NCI-H446 treated with DMSO at 0.1 percent for 48 hours (cell line): ENCODE data around the gene TSPAN3.

Experiments used
- DNase-seq: peaks from one replicate; lab custom pipeline; 2025; lab: John Stamatoyannopoulos, UW

TSPAN3 gene

GRCh38 chr15:77053709-77054108 lies 17.2 kb downstream of the TSPAN3 start:
- DNase-seq: no peak

GRCh38 chr15:77052556-77052955 lies 18.4 kb downstream of the TSPAN3 start:
- no peak for DNase-seq

- no peak for DNase-seq
Observed at GRCh38 chr15:77048135-77048876, 22.6 kb downstream of the TSPAN3 start.

- no peak for DNase-seq
Observed at GRCh38 chr15:77046704-77047412, 24.1 kb downstream of the TSPAN3 start.

- no peak for DNase-seq
Observed at GRCh38 chr15:77045985-77046384, 24.9 kb downstream of the TSPAN3 start.

- DNase-seq: peak; percentile 26
Observed at GRCh38 chr15:77044228-77045042, 26.5 kb downstream of the TSPAN3 start.

GRCh38 chr15:77042955-77043920 lies 27.7 kb downstream of the TSPAN3 start:
- DNase-seq: no peak

- DNase-seq: no peak
Observed at GRCh38 chr15:77042245-77042919, 28.5 kb downstream of the TSPAN3 start.

- DNase-seq: no peak
Observed at GRCh38 chr15:77040673-77041072, 30.2 kb downstream of the TSPAN3 start.

- no peak for DNase-seq
Observed at GRCh38 chr15:77039848-77040247, 31.1 kb downstream of the TSPAN3 start.

- DNase-seq: no peak
Observed at GRCh38 chr15:77039217-77039533, 31.7 kb downstream of the TSPAN3 start.

GRCh38 chr15:77038312-77039216 lies 32.3 kb downstream of the TSPAN3 start:
- DNase-seq: no peak

GRCh38 chr15:77037388-77038209 lies 33.3 kb downstream of the TSPAN3 start:
- DNase-seq: no peak

GRCh38 chr15:77036537-77037387 lies 34.1 kb downstream of the TSPAN3 start:
- no peak for DNase-seq

- no peak for DNase-seq
Observed at GRCh38 chr15:77035999-77036471, 34.9 kb downstream of the TSPAN3 start.

- DNase-seq: no peak
Observed at GRCh38 chr15:77035584-77035983, 35.3 kb downstream of the TSPAN3 start.

- DNase-seq: no peak
Observed at GRCh38 chr15:77034695-77035489, 36.0 kb downstream of the TSPAN3 start.
